ENCODE measurements around the gene RIN1. TPM values are rescaled to one million over a fixed set of nuclear protein-coding genes. Genes with fewer than 3 reads are reported as not detected.

RIN1 gene
- polyA plus RNA-seq, 3 donors, result 6.1 to 15.4 (median 7.6) TPM

- H3K27me3 Mint-ChIP-seq (ENCODE audit: low read depth in 3 of 3), result no peaks in the 10 kb centered on the region
- Histone ChIP-seq H3K27ac (ENCODE audit: low read depth in 1 of 2, low read length in 2 of 2) (peak overlapping the region; percentile 69 to 98), H3K4me1 (ENCODE audit: control insufficient read depth in 1 of 2, insufficient read depth in 2 of 2, low read length in 2 of 2) (peaks cover 26 to 30% of the 10 kb centered on the region in 2 donors), H3K9ac (ENCODE audit: insufficient read depth, low read length, poor library complexity, severe bottlenecking) (peak overlapping the region; percentile 98), H3K4me3 (replicated peaks in 1 of 3; ENCODE audit: low read depth in 2 of 3, low read length in 3 of 3) (peak overlapping the region; percentile 82 to 88 (median 87)), H4K20me1 (ENCODE audit: insufficient read depth, low read length) (peaks cover 33% of the 10 kb centered on the region), H3K79me2 (ENCODE audit: insufficient read depth, low read length) (peaks cover 13% of the 10 kb centered on the region), H3K9me3 (replicated peaks in 1 of 2; ENCODE audit: control insufficient read depth in 1 of 2, insufficient read depth in 1 of 2, low read length in 2 of 2) (no peaks in the 10 kb centered on the region), H2AFZ (ENCODE audit: insufficient read depth, low read depth, low read length, poor library complexity, severe bottlenecking) (peak overlapping the region; percentile 66), H3K36me3 (replicated peaks in 1 of 2; ENCODE audit: control insufficient read depth in 1 of 2, insufficient read depth in 2 of 2, low read length in 2 of 2) (peaks cover 60 to 70% of the 10 kb centered on the region in 2 donors), H3K27me3 (ENCODE audit: control insufficient read depth in 2 of 2, insufficient read depth in 2 of 2, low read length in 2 of 2) (no peaks in the 10 kb centered on the region), H3K4me2 (replicated peaks; ENCODE audit: extremely low read depth, low read length, poor library complexity, severe bottlenecking) (peak overlapping the region; percentile 93)
- H3K4me3 Mint-ChIP-seq, result peak overlapping the region; percentile 98 to 100
- DNase-seq, result peak in 2 of 3 donors; percentile 26 to 37
- intact Hi-C loops (cut with micrococcal nuclease), result no loop called here
- H3K36me3 Mint-ChIP-seq, result peaks cover 50 to 63% of the 10 kb centered on the region in 2 donors
- 14% methylated on average over 30 of the region's 35 CpGs for WGBS (ENCODE audit: insufficient coverage)
- H3K4me1 Mint-ChIP-seq, result peaks cover 26% of the 10 kb centered on the region
- no peaks in the 10 kb centered on the region for H3K9me3 Mint-ChIP-seq
- TF ChIP-seq, protein P1, sequence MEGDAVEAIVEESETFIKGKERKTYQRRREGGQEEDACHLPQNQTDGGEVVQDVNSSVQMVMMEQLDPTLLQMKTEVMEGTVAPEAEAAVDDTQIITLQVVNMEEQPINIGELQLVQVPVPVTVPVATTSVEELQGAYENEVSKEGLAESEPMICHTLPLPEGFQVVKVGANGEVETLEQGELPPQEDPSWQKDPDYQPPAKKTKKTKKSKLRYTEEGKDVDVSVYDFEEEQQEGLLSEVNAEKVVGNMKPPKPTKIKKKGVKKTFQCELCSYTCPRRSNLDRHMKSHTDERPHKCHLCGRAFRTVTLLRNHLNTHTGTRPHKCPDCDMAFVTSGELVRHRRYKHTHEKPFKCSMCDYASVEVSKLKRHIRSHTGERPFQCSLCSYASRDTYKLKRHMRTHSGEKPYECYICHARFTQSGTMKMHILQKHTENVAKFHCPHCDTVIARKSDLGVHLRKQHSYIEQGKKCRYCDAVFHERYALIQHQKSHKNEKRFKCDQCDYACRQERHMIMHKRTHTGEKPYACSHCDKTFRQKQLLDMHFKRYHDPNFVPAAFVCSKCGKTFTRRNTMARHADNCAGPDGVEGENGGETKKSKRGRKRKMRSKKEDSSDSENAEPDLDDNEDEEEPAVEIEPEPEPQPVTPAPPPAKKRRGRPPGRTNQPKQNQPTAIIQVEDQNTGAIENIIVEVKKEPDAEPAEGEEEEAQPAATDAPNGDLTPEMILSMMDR (IDR thresholded peaks at IDR 0.05), result no peak
- peak overlapping the region; percentile 94 to 98 (median 97) for H3K27ac Mint-ChIP-seq
Measured at GRCh38 chr11:66335531-66336233, 552 bp downstream of the RIN1 start.

DNA sequence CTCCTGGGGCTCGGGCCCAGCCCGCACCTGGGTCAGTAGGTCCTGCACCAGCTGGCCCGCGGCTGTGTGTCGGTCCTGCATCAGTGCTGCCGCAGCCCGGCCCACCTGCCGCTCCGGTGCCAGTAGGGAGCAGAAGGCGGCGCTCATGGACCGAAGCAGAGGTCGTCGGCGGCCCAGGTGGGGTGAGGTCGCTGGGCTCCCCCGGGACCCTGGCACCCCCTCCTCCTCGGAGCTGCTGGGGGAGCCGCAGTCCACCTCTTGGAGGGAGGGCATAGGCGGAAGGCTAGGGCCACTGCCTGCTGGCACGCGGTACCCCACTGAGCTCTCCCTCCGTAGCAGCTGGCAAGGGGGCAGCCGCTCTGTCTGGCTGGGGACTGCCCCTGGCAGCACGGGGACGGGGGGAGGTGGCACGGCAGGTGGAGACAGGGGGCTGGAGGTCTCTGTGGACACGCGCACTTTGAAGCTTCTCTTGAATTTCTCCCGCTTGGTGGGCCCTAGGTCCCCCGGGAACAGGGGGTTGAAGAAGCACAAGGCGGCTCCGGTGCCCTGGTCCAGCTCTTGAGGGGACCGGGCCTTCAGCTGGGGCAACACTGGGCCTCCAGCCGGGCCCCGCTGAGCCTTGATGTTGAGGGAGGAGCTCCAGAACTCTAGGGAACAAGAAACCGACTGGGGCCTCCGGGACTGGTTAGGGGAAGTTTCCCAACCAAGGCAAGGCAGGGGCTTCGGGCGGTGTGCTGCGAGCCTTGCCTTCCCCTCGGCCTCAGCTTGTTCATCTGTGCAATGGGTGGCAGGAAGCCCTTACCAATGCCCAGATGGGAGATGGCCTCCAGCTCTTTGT lies 1.4 kb downstream of the RIN1 start:
- Histone ChIP-seq H3K9me3 (replicated peaks in 1 of 2; ENCODE audit: control insufficient read depth in 1 of 2, insufficient read depth in 1 of 2, low read length in 2 of 2) (no peaks in the 10 kb centered on the region), H3K4me2 (replicated peaks; ENCODE audit: extremely low read depth, low read length, poor library complexity, severe bottlenecking) (peak overlapping the region; percentile 93), H2AFZ (ENCODE audit: insufficient read depth, low read depth, low read length, poor library complexity, severe bottlenecking) (peak overlapping the region; percentile 66), H3K27me3 (ENCODE audit: control insufficient read depth in 2 of 2, insufficient read depth in 2 of 2, low read length in 2 of 2) (no peaks in the 10 kb centered on the region), H3K4me3 (replicated peaks in 1 of 3; ENCODE audit: low read depth in 2 of 3, low read length in 3 of 3) (peak overlapping the region; percentile 82 to 88 (median 87)), H3K4me1 (ENCODE audit: control insufficient read depth in 1 of 2, insufficient read depth in 2 of 2, low read length in 2 of 2) (peaks cover 26 to 30% of the 10 kb centered on the region in 2 donors), H3K27ac (ENCODE audit: low read depth in 1 of 2, low read length in 2 of 2) (peak overlapping the region in 1 of 2 donors; percentile 98), H3K36me3 (replicated peaks in 1 of 2; ENCODE audit: control insufficient read depth in 1 of 2, insufficient read depth in 2 of 2, low read length in 2 of 2) (peaks cover 51 to 61% of the 10 kb centered on the region in 2 donors), H3K9ac (ENCODE audit: insufficient read depth, low read length, poor library complexity, severe bottlenecking) (peak overlapping the region; percentile 98), H4K20me1 (ENCODE audit: insufficient read depth, low read length) (peaks cover 33% of the 10 kb centered on the region), H3K79me2 (ENCODE audit: insufficient read depth, low read length) (peaks cover 13% of the 10 kb centered on the region)
- TF ChIP-seq, protein P1 (IDR thresholded peaks at IDR 0.05), result no peak
- Mint-ChIP-seq H3K9me3 (no peaks in the 10 kb centered on the region), H3K27me3 (ENCODE audit: low read depth in 3 of 3) (no peaks in the 10 kb centered on the region), H3K4me3 (peak overlapping the region; percentile 98 to 100), H3K27ac (peak overlapping the region; percentile 82 to 98 (median 92)), H3K36me3 (peaks cover 42 to 55% of the 10 kb centered on the region in 2 donors), H3K4me1 (peaks cover 30% of the 10 kb centered on the region)
- 82% methylated on average over 42 of the region's 42 CpGs for WGBS (ENCODE audit: insufficient coverage)
- intact Hi-C loops (cut with micrococcal nuclease), result no loop called here
- DNase-seq, result peak; percentile 55 to 75 (median 66)

All from CD14-positive monocyte (primary cell).